SK-N-SH (cell line): ENCODE data around the gene PLXNA4. TPM values are rescaled to one million over a fixed set of nuclear protein-coding genes. Genes with fewer than 3 reads are reported as not detected.

ENCODE experiments used
- CTCF ChIA-PET: fragments of 300-600, 350-600 bp; formaldehyde crosslinking; extraction: SDS; loops from one replicate; lab custom pipeline; 2021; lab: Yijun Ruan, JAX
- POLR2A ChIA-PET: fragments of 350-600 bp; sonication (Branson Sonifier 250); formaldehyde crosslinking; extraction: SDS; loops from one replicate; lab custom pipeline; 2020; ENCODE audit warnings: antibody characterized with exemption, inconsistent platforms; lab: Yijun Ruan, JAX
- DNase-seq: peaks from one replicate; pipeline ENCODE4 v3.0.0; 2012
- H2AFZ ChIP-seq: fragments of 200-600 bp; sonication (generic); 2 replicates; pipeline ENCODE4 v1.8.1; 2016; ENCODE audit warnings: antibody characterized with exemption, mild to moderate bottlenecking, low read depth
- H3F3A ChIP-seq: fragments of 200-600 bp; sonication (generic); replicated peaks from 2 replicates; pipeline ENCODE3; 2016; ENCODE audit warnings: antibody characterized with exemption, mild to moderate bottlenecking; ENCODE audit not compliant: insufficient read depth
- H3K27ac ChIP-seq, 2 experiments: fragments of 200-500 bp in 1 of 2; fragments of 200-600 bp in 1 of 2; sonication (Bioruptor generic) in 1 of 2; sonication (generic), shearing (Covaris generic) in 1 of 2; 2 replicates each; pipeline versions ENCODE4 v1.5.1 to v1.6.1; 2014 to 2016; ENCODE audit warnings: low read depth in 2 of 2, inconsistent platforms in 1 of 2, low read length in 1 of 2, mild to moderate bottlenecking in 1 of 2, mixed read lengths in 1 of 2
- H3K27me3 ChIP-seq: fragments of 200-600 bp; sonication (generic), shearing (Covaris generic); 2 replicates; pipeline ENCODE4 v1.6.1; 2016; ENCODE audit warnings: mixed run types; ENCODE audit not compliant: insufficient read depth
- H3K36me3 ChIP-seq, 2 experiments: fragments of 200-500 bp in 1 of 2; fragments of 200-600 bp in 1 of 2; sonication (Bioruptor generic) in 1 of 2; sonication (generic) in 1 of 2; replicated peaks in 1 of 2; 2 replicates each; pipeline versions ENCODE3 to v1.5.1; 2014 to 2016; ENCODE audit warnings: low read length in 1 of 2, mild to moderate bottlenecking in 1 of 2; ENCODE audit not compliant: insufficient read depth in 2 of 2, control insufficient read depth in 1 of 2
- H3K4me1 ChIP-seq, 2 experiments: fragments of 200-500 bp in 1 of 2; fragments of 200-600 bp in 1 of 2; sonication (Bioruptor generic) in 1 of 2; sonication (generic), shearing (Covaris generic) in 1 of 2; 2 replicates each; pipeline versions ENCODE4 v1.5.1 to v1.6.1; 2014 to 2016; ENCODE audit warnings: low read depth in 1 of 2, low read length in 1 of 2, mixed run types in 1 of 2; ENCODE audit not compliant: insufficient read depth in 2 of 2, control insufficient read depth in 1 of 2
- H3K4me2 ChIP-seq: fragments of 200-600 bp; sonication (generic), shearing (Covaris generic); 2 replicates; pipeline ENCODE4 v1.6.1; 2017; ENCODE audit warnings: mixed run types
- H3K4me3 ChIP-seq, 2 experiments: fragments of 200-500 bp in 1 of 2; fragments of 200-600 bp in 1 of 2; sonication (Bioruptor generic) in 1 of 2; sonication (generic), shearing (Covaris generic) in 1 of 2; 2 replicates each; pipeline versions ENCODE4 v1.5.1 to v1.8.1; 2014 to 2016; ENCODE audit warnings: low read depth in 2 of 2, inconsistent platforms in 1 of 2, low read length in 1 of 2, mild to moderate bottlenecking in 1 of 2, mixed read lengths in 1 of 2, moderate library complexity in 1 of 2
- H3K79me2 ChIP-seq: fragments of 200-600 bp; sonication (generic); 2 replicates; pipeline ENCODE4 v1.8.1; 2017; ENCODE audit warnings: mild to moderate bottlenecking; ENCODE audit not compliant: insufficient read depth
- H3K9ac ChIP-seq: fragments of 200-600 bp; sonication (generic); 2 replicates; pipeline ENCODE4 v1.6.1; 2017; ENCODE audit warnings: mixed run types
- H3K9me2 ChIP-seq: fragments of 200-600 bp; sonication (generic); 2 replicates; pipeline ENCODE4 v1.6.1; 2017; ENCODE audit warnings: mixed run types
- H3K9me3 ChIP-seq: fragments of 200-600 bp; sonication (generic); 2 replicates; pipeline ENCODE4 v1.6.1; 2017; ENCODE audit warnings: mixed run types, mild to moderate bottlenecking, moderate library complexity
- H4K20me1 ChIP-seq: fragments of 200-600 bp; sonication (generic); 2 replicates; pipeline ENCODE4 v1.6.1; 2017; ENCODE audit warnings: mild to moderate bottlenecking, mixed run types; ENCODE audit not compliant: insufficient read depth
- CHD2 ChIP-seq: fragments of 150-350 bp; IDR thresholded peaks from 2 replicates; pipeline ENCODE4 v1.6.1; 2018; ENCODE audit warnings: low read length; ENCODE audit not compliant: partially characterized antibody
- ELF1 ChIP-seq: IDR thresholded peaks from 2 replicates; pipeline ENCODE4 v1.4.0; 2012
- FOSL2 ChIP-seq: IDR thresholded peaks from 2 replicates; pipeline ENCODE4 v1.4.0; 2012; ENCODE audit warnings: low read depth, mild to moderate bottlenecking, moderate library complexity, borderline replicate concordance
- FOXM1 ChIP-seq: IDR thresholded peaks from 2 replicates; pipeline ENCODE4 v1.4.0; 2012; ENCODE audit warnings: low read depth, mild to moderate bottlenecking
- MAX ChIP-seq: IDR thresholded peaks from 2 replicates; pipeline ENCODE4 v1.4.0; 2012; ENCODE audit warnings: low read depth
- NFIC ChIP-seq: IDR thresholded peaks from 2 replicates; pipeline ENCODE4 v1.4.0; 2012; ENCODE audit warnings: borderline replicate concordance
- POLR2AphosphoS5 ChIP-seq: IDR thresholded peaks from 2 replicates; pipeline ENCODE4 v1.6.1; 2012; ENCODE audit warnings: low read depth, low read length
- TAF1 ChIP-seq: IDR thresholded peaks from 2 replicates; pipeline ENCODE4 v1.6.1; 2012; ENCODE audit warnings: low read depth, mild to moderate bottlenecking, low read length, moderate library complexity, borderline replicate concordance
- USF2 ChIP-seq: fragments of 150-350 bp; IDR thresholded peaks from 2 replicates; pipeline ENCODE4 v1.6.1; 2017; ENCODE audit warnings: antibody characterized with exemption, low read length, low read depth, borderline replicate concordance
- ZBTB33 ChIP-seq: IDR thresholded peaks from 2 replicates; pipeline ENCODE4 v1.4.0; 2012; ENCODE audit warnings: low read depth, borderline replicate concordance
- WGBS: methylation state at CpG from one replicate; pipeline ENCODE4 v1.1.6; 2017; ENCODE audit warnings: low lambda C conversion rate; 5-methylcytosine and 5-hydroxymethylcytosine counted together
- polyA plus RNA-seq, 3 experiments: library from polyadenylated mRNA; depleted of rRNA; stranded (reverse); fragments of >200 nt; gene quantifications; 2 replicates each; pipeline ENCODE4 v1.2.3, GENCODE V29; 2012

Gene PLXNA4
- polyA plus RNA-seq, 1 of the 3 experiments (the other 2 are of a cell fraction): 2.4 TPM

GRCh38 chr7:132482866-132483265 is 93.4 kb downstream of the PLXNA4 start:
- WGBS: 82% methylated on average over 8 of the region's 8 CpGs
- Histone ChIP-seq H3K36me3 (no peaks in the 10 kb centered on the region), H3K27ac (no peak overlapping the region), H3K4me2 (no peak overlapping the region), H3F3A (no peaks in the 10 kb centered on the region), H4K20me1 (no peaks in the 10 kb centered on the region), H3K79me2 (no peaks in the 10 kb centered on the region), H2AFZ (no peak overlapping the region), H3K9me2 (no peaks in the 10 kb centered on the region), H3K9me3 (no peaks in the 10 kb centered on the region), H3K27me3 (no peaks in the 10 kb centered on the region), H3K4me1 (peaks cover 0 to 15% of the 10 kb centered on the region in 2 experiments; a peak in 1 of 4 replicates), H3K4me3 (no peak overlapping the region), H3K9ac (no peak overlapping the region)
- ChIA-PET POLR2A (no interaction called here), CTCF (interaction anchor here (0.6 to 1.3 kb wide), 4 partner anchors 8 to 165 kb away, joined by 3 to 4 read pairs (median 3); no protein-coding TSS in a partner anchor)
- TF ChIP-seq ZBTB33: no peak
- TF ChIP-seq NFIC: no peak
- TF ChIP-seq TAF1: no peak
- no peak for TF ChIP-seq MAX
- TF ChIP-seq FOXM1: no peak
- no peak for TF ChIP-seq USF2
- no peak for TF ChIP-seq POLR2AphosphoS5
- TF ChIP-seq CHD2: no peak
- TF ChIP-seq FOSL2: no peak
- no peak for DNase-seq

GRCh38 chr7:132480534-132480933 is 95.7 kb downstream of the PLXNA4 start:
- Histone ChIP-seq H3K79me2 (no peaks in the 10 kb centered on the region), H3K36me3 (no peaks in the 10 kb centered on the region), H3K4me3 (no peak overlapping the region), H3F3A (no peaks in the 10 kb centered on the region), H2AFZ (no peak overlapping the region), H3K4me1 (peaks cover 4 to 24% of the 10 kb centered on the region in 2 experiments; a peak in 3 of 4 replicates), H3K4me2 (no peak overlapping the region), H3K27ac (no peak overlapping the region), H4K20me1 (no peaks in the 10 kb centered on the region), H3K9me2 (no peaks in the 10 kb centered on the region), H3K27me3 (0 out of 2 replicates have a peak, but pooled peaks cover 3% of the 10 kb centered on the region), H3K9ac (no peak overlapping the region), H3K9me3 (no peaks in the 10 kb centered on the region)
- DNase-seq: no peak
- no peak for TF ChIP-seq ELF1
- POLR2A ChIA-PET: no interaction called here
- CTCF ChIA-PET: interaction anchor here (0.8 to 1.2 kb wide), 2 partner anchors 10 to 109 kb away, joined by 3 read pairs; no protein-coding TSS in a partner anchor
- 68% methylated on average over 9 of the region's 9 CpGs for WGBS
